Right renal cortex interstitium (tissue), 3 donors: ENCODE data around the gene SEC16B. TPM values are rescaled to one million over a fixed set of nuclear protein-coding genes. Genes with fewer than 3 reads are reported as not detected.

Experiments used
- DNase-seq, 3 donors: peaks; one replicate each; pipeline ENCODE4 v3.0.0-alpha.2; 2013; ENCODE audit warnings: low read depth in 3 of 3, low spot score in 2 of 3
- polyA plus RNA-seq, 3 donors: library from polyadenylated mRNA; unstranded; fragments of 120-200 nt; gene quantifications; one replicate each; pipeline ENCODE4 v1.2.1, GENCODE V29; 2013; ENCODE audit not compliant: insufficient read length in 3 of 3

SEC16B gene
- polyA plus RNA-seq, 3 donors = 2.8 to 4.7 (median 3.1) TPM

DNA sequence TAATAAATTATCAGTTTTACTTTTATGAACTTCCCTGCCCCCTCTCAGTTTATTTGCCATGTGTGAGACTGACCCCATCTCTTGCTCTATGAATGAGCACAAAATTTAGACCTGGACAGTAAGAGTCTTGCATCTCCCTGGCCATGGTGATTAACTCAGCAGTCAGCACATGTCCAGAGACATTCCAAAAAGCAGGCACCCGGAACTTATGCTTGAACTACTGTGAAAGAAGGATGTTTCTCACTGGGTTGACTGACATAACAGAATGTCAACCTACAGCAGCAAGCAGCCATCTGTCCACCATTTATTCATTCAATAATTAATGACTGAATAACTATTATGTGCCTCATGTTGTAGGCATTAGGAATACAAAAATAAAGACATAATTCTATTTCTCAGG is 11.3 kb upstream of the SEC16B start:
- no peak for DNase-seq

DNA sequence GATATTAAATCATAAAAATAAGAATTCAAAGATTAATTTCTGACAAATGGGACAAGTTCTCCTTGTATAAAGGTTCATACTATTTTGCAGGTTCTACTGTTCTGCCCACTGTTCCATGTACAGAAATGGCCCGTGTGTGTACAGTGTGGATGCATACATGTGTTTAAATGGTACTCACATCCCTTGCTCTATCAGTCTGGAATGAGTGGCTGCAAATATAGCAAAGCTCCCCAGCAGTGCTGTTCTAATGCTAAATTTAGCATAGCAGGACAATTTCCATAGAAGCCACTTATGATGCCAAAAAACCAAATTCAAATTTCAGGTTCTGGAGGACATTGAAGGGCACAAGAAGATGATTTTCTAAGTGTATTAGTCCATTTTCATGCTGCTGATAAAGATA is 9.4 kb upstream of the SEC16B start:
- no peak for DNase-seq

DNA sequence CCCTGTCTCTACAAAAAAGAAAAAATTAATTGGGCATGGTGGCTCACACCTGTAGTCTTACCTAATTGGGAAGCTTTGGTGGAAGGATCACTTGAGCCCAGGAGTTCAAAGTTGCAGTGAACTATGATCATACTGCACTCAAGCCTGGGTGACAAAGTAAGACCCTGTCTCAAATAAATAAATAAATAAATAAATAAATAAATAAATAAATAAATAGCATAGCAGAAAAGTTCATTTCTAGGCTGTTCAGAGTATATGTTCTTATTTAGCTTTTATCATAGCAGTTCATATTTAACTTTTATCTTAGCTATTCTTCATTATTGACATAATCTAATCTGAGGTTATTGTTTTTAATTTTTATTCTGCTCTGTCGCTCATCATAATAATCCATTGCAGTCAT is 8.7 kb upstream of the SEC16B start:
- DNase-seq = no peak

DNA sequence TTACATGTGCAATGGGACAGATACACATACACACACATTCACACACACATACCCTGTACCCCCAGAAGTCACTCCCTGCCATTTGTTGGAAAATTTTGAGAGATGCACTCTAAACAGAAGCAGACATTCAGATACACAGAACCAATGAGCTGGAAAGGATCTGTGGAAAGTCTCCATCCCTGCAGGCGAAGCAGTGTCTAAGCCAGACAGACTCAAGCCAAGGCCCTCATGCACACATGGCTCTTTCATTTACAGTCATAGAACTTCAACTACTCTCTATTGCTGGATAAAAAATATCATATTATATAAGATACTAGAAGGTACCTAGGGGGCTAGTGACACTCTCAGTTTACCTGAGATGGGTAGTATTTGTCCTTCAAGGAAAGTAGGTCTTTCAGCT is 7.3 kb upstream of the SEC16B start:
- DNase-seq = no peak

DNA sequence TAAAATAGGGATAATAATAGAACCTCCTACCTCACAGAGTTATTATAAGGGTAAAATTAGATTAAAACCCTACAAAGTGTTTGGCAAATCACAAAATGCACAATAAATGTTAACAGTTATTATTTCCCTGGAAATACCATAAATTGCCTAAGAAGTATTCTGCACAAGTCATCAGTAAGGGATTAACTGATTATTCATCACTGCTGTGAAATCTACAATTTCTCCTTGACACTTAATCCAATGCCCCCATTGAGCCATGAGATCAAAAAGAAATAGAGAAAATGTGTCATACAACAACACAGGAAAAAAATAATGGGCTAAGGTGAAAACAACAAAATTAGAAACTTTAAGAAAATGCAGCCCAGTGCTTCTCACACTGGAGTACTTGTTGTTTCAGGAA is 6.7 kb upstream of the SEC16B start:
- DNase-seq = no peak

DNA sequence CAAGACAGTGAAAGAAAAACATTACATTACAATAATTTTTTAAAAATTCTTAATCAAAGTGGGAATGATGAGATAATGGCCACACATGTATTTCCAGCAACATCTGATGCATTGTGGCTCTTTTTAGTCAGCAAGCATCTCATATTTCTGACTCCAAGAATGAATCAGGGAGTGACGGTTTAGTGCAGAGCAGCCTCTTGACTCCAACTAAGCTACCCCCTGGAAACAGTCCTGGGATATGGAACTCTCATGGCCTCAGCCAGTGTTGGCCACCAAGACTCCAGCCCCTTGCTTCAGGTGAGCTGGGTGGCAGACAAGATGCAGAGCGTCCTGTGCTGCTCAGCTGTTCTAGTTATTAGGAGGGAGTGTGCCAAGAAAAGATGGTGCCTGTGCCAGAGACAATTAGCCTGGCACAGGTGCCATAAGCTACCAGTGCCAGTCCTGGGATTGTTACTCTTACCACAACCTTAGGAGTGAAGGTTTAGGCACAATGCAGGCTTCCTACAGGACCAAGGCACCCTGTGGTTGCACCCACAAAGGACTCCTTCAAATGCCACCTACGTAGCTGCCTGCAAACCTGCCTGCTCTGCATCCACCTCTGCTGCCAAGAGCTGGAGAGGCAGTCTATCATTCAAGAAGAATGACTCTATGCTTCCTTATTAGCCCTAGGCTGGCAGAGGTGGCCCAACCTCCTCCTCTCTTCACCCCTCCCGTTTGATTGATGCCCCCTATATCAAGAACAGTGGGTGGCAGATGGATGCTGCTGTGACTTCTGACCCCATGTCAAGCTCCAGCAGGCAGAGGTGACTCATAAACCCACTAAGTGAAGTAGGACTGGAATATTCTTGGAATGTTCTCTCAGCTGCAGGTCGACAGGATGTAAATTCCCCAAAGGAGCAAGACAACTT is 6.0 kb upstream of the SEC16B start:
- DNase-seq = no peak

DNA sequence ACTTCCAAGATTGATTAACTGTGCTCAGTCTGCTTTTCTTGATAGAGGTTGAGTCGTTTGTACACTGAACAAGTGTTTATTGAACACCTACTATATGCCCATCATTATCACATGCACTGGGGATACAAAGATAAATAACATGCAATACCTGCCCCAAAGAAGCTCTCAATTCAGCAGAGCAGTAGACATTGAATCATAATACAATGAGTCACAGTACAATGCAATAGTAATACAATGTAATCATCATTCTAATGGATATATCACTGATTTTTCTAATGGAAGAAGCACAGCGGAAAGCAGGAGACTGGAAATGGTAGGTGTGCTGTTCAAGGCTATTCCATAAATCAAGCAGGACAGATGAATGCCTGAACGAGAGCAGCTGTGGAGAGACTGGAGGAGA is 3.7 kb upstream of the SEC16B start:
- DNase-seq = no peak

DNA sequence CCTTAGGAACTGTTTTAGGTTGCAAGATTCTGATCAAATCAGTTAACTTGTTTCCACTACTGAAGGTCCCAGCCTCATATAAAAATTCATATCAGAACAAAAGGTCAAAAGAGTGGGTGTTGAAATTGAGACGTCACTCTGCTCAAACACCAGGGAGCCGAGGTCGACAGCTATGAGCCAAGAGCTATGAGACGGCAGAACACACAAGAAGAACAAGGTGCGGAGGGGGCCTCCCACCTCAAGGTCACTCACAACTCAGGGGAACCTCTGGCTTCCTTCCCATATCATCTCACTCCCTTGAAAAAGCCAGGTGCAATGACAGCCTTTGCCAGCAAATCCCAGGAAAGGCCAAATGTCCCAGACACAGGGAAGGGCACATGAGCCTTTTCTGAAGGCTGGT is 749 bp downstream of the SEC16B start:
- no peak for DNase-seq

DNA sequence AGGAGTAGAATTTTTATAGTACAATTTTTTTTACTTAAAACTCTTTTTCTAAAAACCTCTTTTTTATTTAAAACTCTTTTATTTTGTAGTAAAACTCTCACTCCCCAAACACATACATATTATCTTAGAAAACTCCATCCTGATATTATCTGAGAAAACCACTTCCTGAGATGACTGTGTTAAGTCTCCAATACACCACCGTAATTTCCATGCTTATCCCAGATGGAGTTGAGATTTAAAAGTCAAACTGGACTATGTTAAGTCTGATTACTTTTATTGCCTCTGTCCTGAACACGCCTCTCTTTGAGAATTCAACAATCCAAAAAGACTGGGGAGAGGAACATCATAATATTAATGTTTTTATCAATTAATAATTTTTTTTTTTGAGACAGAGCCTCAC is 3.7 kb downstream of the SEC16B start:
- no peak for DNase-seq

DNA sequence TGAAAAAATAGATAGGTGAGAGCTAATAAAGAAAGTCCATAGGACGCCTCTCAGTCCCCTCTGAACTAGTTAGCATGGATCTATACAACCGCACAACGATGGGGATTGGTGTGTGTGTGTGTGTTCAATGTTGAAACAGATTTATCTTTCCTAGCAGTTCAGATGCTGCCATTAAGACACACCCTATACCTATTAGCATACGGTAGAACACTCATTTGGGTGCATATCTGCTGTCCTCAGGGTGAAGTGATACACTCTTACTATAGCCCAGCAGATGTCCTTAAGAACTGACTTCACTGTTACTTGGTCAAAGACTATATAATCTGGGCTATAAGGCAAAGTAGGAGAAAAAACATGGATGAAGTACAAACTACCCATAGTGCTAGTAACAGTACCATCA is 4.6 kb downstream of the SEC16B start:
- no peak for DNase-seq

DNA sequence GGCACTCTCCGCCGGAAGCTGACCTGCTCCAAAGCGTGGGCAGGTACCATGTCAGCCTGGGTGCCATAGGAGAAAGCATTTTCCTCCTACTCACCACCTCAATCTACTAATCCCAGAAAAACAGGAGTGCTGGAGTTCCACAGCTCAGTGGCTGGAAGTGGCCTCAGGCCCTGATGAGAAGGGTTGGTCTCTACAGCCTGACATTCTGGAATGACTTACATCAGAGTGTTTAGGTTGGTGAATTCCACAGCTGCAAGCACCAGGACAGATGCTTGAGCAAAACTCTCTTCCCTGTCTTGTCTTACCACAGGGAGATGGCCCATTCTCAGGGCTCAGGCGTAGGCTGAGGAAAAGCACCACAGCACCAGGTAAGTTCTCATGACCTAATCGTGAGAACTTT is 5.5 kb downstream of the SEC16B start:
- DNase-seq = no peak

DNA sequence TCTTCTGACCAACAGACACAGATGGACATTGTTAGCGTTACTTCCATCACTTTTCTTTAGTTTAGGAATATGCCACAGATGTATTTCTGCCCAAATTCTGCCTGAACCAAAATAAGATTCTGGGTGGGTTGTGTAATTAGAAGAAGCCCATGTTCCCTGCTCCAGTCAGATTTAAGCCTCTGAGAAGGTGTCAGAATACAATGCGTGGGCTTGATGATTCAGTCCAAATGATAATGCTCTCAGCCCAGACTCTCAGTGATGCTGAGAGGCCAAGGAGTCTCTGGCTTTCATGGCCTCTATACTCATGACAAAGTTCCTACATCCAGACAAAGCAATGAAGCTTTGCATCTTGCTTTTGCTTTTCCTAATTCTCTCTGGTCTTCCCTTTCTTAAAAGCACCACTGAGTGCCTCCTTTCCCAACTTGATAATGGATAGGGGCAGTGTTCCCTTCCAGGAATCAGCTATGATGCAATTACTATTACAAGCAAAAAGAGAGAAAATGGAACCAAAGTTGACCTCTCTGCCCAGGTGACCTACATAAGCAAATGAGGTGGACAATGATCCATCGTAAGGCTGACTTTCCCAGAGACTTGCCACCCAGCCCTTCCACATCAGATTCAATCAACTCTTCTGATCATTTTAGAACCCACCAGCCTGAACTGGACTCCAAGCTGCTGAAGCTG is 8.8 kb downstream of the SEC16B start:
- DNase-seq = no peak

DNA sequence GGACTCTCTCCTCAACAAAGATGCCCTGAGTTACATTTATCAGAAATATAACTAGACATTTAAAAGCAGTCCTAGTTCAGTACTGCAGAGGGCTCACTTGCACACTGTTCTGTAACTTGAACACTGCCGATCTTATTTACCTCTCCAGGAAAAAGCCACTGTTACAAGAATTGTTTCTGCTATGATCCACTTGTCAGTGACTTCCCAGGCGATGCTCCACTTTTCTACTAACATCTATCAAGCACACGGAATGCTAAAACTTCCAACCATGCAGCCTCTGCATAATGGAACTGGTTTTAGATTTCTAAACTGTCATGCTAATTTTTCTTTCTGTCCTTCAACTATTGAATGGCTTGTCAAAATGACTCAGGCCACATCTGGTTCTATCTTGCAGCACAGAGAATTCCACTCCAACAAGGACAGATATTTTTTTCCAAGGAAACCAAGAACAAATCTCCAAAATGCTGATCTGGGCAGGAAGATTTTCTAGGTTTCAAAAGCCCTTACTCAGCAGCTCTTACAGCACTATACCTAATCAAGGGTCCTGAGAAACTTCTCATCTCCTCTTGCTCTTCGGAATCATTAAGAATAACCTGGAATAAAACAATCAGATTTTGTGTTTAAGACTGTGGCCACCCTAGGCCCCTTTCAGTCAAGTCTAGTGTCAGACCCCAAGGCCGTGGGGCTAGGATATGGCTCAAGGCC is 9.9 kb downstream of the SEC16B start:
- DNase-seq = no peak

DNA sequence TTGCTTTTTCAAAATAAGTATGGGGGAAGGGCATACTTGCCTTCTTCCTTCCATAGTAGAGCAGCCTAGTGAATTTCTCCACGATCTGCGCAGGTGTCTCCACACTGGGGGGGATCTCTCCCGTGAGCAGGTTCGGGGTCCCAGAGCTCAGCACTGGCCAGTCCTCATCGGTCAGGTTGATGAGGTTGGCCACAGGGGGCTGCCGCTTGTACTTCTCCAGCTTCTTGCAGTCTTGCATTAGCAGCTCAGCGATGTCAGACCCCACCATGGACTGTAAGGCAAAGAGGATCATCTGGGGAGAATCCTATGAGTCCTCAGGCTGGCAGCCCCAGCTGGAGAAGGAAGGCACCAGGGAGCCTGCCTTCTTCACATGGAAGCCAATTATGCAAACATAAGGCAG is 11.8 kb downstream of the SEC16B start:
- DNase-seq = no peak

DNA sequence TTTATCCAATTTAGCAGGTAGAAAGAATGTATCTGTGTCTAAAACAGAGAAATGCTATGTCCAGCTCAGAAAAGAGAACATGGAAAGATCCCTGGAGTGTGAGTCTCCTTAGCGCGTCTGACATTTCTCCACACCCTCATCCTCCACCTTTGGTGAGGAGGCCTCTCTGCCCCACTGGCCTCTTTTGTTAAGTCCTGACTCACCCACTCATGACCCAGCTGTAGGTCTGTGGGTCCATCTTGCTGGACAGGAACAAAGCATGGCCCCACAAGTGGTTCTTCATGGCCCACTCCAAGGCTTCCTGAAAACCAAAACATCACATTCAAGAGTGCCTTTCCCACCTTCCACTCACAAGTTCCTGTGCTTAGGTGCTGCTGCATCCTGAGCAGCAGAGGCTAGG is 15.8 kb downstream of the SEC16B start:
- DNase-seq = no peak

DNA sequence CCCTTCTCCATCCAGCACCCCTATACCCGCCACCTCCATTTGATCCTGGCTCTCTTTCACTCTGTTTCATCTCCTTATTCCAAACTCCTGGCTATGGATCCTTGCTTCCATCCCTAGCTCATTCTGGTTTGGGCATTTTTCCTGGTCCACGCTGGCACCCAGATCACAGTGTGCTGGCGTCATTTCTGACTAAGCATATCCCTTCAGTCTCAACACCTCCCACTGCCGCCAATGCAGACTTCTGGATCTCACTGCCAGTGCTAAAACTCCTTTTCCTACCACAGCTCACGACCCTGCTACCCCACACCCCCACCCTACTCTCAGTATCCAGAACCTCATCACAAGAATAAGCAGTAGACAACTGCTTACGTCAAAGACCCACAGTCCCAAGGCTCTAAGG is 16.3 kb downstream of the SEC16B start:
- no peak for DNase-seq

DNA sequence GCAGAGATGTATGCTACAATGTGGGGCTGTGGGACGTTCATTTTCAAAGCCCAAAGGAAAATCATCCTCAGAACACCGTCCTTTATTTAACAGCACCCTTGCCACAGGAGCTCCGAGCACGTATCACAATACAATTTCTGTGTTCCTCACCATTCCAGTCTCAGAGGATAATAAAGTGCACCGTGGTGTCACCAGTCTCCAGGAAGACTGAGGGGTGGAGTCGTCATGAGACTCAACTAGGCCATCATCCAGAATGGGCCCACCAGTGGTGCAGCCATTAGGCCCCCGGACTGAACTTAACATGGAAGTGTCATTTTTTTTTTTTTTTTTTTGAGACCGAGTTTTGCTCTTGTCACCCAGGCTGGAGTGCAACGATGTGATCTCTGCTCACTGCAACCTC is 17.2 kb downstream of the SEC16B start:
- DNase-seq = no peak

DNA sequence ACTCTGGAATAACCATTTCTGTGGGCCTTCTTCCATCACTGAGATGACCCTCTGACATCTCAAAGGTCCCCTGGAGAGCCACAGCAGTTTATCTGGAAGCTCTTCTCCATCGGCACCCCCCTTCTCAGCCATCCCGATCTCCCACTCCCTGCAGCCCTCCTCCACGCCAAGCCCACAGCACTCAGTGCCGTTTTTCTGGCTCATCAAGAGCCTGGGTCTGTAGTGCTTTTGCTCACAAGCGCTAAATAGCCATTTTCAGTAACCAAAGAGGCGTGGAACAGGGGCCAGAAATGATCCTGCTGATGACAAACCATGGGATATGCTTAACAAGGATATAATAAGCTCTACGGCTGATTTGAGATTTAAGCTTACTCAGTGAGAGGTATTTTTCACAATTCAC is 17.6 kb downstream of the SEC16B start:
- DNase-seq = no peak

DNA sequence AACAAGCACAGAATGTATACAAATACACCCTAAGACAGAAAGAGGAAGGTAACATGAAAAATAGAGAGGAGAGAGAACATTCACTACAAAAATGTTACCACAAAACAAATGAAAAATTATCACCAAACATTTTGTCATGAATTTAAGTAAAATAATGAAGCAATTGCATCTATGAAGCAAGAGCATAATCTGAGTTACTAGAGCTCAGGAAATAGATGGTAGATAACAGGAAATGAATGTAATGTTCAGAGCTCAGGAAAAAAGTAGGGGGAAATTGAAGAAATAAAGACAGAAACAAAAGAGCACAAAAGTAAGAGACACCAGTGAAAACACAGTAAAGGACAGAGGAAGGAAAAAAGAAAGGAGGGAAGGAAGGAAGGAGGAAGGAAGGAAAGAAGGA is 19.4 kb downstream of the SEC16B start:
- no peak for DNase-seq

DNA sequence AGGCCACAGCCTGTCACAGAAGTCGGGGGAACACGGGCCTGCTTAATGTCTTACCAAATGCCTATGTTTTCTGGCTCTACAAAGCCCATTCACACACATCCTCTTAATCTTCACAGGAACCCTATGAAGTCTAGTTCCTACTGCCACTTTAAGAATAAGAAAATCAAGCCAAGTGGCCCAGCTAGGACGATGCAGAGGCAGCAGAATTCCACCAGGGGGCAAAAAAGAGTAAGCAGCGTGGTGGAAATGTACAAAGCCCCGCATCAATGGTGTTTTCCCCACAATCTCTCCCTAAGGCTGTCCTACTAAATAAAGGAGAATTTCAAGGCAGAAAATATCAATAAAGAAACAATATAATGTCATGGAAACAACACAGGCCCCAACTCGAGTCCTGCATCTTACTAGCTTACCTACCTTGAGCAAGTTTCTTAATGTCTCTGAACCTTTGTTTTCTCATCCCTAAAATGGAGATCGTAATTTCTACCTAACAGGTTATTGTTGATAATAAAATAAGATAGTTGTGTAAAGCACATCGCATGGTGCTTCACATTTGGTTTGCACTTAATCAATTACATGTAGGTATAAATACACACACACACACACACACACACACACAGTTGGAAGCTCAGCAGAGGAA is 21.4 kb downstream of the SEC16B start:
- DNase-seq = peak; percentile 50 to 63 (median 62)

DNA sequence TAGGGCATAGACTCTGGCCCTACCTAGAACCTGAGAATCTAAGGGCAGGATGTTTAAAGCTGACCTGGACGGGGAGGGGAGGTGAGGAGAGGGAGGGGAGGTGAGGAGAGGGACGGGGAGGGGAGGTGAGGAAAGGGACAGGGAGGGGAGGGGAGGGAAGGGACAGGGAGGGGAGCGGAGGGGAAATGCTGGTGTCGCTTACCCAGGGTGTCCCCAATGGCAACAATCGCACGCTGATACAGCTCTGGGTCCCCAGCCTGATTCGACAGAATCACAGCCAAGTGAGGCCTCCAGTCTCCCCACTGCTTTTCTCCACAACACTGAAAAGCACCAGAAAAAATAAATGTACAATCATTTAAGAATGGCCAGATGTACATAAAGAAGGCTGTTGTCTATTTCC is 22.2 kb downstream of the SEC16B start:
- no peak for DNase-seq
